Progenitor cell of endocrine pancreas (in vitro differentiated cells): ENCODE results near the gene C3AR1. TPM values are rescaled to one million over a fixed set of nuclear protein-coding genes. Genes with fewer than 3 reads are reported as not detected.
A peak's percentile ranks its signal among the peaks of the same experiment; 100 is the strongest.
"Not testable (repeated sequence)": the region's sequence is repeated elsewhere in the genome, so short reads cannot be mapped to it uniquely, and the experiment has no call there.

ENCODE experiments used
- DNase-seq: peaks from one replicate; pipeline ENCODE4 v3.0.0; 2021; ENCODE audit warnings: low spot score; ENCODE audit not compliant: unreplicated experiment
- H3K27ac Mint-ChIP-seq: 2 replicates; pipeline ENCODE4 v1.8.0; 2021; ENCODE audit warnings: mild to moderate bottlenecking, moderate library complexity, mixed read lengths
- H3K27me3 Mint-ChIP-seq: 2 replicates; pipeline ENCODE4 v1.8.0; 2021; ENCODE audit warnings: mixed read lengths
- H3K36me3 Mint-ChIP-seq: 2 replicates; pipeline ENCODE4 v1.8.0; 2022; ENCODE audit warnings: mixed read lengths; ENCODE audit not compliant: insufficient read depth
- H3K4me1 Mint-ChIP-seq: 2 replicates; pipeline ENCODE4 v1.8.0; 2021; ENCODE audit warnings: low read depth, mixed read lengths
- H3K4me3 Mint-ChIP-seq: 2 replicates; pipeline ENCODE4 v1.8.0; 2021; ENCODE audit warnings: low read depth, mild to moderate bottlenecking, moderate library complexity, mixed read lengths
- H3K9me3 Mint-ChIP-seq: 2 replicates; pipeline ENCODE4 v1.8.0; 2021; ENCODE audit warnings: low read depth, mixed read lengths
- CTCF ChIP-seq: fragments of 200-600 bp; sonication (generic); IDR thresholded peaks from one replicate; pipeline ENCODE4 v1.5.0; 2021; ENCODE audit warnings: antibody characterized with exemption, mild to moderate bottlenecking; ENCODE audit not compliant: unreplicated experiment
- total RNA-seq: library from RNA; stranded (reverse); gene quantifications from 2 replicates; pipeline ENCODE4 v1.2.1, GENCODE V29; 2021

Gene C3AR1
- total RNA-seq, 1 donor from 2014 or later: not detected

DNA sequence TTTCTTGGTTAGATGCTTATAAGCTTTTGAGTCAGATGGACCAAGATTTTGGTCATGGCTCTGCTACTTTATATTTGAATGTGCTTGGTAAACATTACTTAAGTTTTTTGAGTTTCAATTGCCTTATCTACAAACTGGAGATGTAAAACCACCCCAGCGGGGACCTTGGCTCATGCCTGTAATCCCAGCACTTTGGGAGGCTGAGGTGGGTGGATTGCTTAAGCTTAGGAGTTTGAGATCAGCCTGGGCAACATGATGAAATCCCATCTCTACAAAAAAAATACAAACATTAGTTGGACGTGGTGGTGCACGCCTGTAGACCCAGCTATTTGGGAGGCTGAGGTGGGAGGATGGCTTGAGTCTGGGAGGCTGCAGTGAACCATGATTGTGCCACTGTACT lies 27.1 kb upstream of the C3AR1 start:
- no peak for TF ChIP-seq CTCF
- Mint-ChIP-seq H3K4me1 (no peaks in the 10 kb centered on the region), H3K27me3 (no peaks in the 10 kb centered on the region), H3K36me3 (peaks cover 47% of the 10 kb centered on the region), H3K27ac (no peak overlapping the region), H3K4me3 (no peak overlapping the region), H3K9me3 (no peaks in the 10 kb centered on the region)
- DNase-seq: no peak

DNA sequence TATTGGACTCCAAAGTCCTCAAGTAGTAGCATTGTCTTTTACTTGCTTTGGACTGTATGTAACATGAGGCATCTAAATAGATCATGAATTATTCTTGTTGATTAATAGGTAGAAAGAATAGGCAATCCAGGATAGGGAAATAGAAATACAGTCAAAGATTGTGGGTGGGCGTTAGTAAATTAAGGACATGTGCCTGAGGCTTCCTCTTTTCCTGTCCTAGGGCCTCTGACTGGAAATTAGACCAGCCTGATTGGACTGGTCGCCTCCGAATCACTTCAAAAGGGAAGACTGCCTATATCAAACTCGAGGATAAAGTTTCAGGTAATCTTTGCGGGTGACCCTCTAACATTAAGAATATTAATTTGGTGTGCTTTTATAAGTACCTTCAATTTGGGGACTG lies 23.6 kb upstream of the C3AR1 start:
- H3K36me3 Mint-ChIP-seq: peaks cover 25% of the 10 kb centered on the region
- H3K27ac Mint-ChIP-seq: no peak overlapping the region
- H3K27me3 Mint-ChIP-seq: no peaks in the 10 kb centered on the region
- no peaks in the 10 kb centered on the region for H3K9me3 Mint-ChIP-seq
- DNase-seq: no peak
- no peak for TF ChIP-seq CTCF
- peaks cover under 1% of the 10 kb centered on the region for H3K4me1 Mint-ChIP-seq
- H3K4me3 Mint-ChIP-seq: no peak overlapping the region

GRCh38 chr12:8089277-8089676 lies 23.1 kb upstream of the C3AR1 start:
- not testable (repeated sequence) for H3K27ac Mint-ChIP-seq, H3K9me3 Mint-ChIP-seq, H3K4me3 Mint-ChIP-seq, DNase-seq, H3K4me1 Mint-ChIP-seq, H3K27me3 Mint-ChIP-seq
- H3K36me3 Mint-ChIP-seq: peaks cover 22% of the 10 kb centered on the region

DNA sequence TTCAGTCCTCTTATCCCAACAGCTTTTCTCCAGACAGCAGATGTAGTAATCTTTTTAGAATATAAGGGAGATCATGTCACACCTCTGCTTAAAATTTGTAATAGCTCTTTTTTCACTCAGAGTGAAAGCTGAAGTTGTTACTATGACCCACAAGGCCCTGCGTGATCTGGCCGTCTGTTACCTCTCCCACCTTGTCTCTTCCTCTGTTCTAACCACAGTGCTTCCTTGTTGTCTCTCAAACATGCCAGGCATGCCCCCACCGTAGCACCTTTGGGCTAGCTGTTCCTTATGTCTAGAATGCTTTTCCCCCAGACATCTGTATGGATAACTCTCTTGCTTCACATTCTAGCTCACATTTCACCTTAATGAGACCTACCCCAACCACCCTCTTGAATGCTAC lies 22.4 kb upstream of the C3AR1 start:
- H3K4me1 Mint-ChIP-seq: peaks cover 9% of the 10 kb centered on the region
- H3K4me3 Mint-ChIP-seq: no peak overlapping the region
- no peaks in the 10 kb centered on the region for H3K27me3 Mint-ChIP-seq
- peaks cover 19% of the 10 kb centered on the region for H3K36me3 Mint-ChIP-seq
- no peak for TF ChIP-seq CTCF
- DNase-seq: no peak
- no peak overlapping the region for H3K27ac Mint-ChIP-seq
- H3K9me3 Mint-ChIP-seq: no peaks in the 10 kb centered on the region

GRCh38 chr12:8087666-8088065 lies 21.5 kb upstream of the C3AR1 start:
- Mint-ChIP-seq H3K9me3 (no peaks in the 10 kb centered on the region), H3K27ac (no peak overlapping the region), H3K36me3 (peaks cover 14% of the 10 kb centered on the region), H3K4me3 (no peak overlapping the region), H3K27me3 (no peaks in the 10 kb centered on the region), H3K4me1 (peaks cover 14% of the 10 kb centered on the region)
- no peak for DNase-seq
- TF ChIP-seq CTCF: no peak

DNA sequence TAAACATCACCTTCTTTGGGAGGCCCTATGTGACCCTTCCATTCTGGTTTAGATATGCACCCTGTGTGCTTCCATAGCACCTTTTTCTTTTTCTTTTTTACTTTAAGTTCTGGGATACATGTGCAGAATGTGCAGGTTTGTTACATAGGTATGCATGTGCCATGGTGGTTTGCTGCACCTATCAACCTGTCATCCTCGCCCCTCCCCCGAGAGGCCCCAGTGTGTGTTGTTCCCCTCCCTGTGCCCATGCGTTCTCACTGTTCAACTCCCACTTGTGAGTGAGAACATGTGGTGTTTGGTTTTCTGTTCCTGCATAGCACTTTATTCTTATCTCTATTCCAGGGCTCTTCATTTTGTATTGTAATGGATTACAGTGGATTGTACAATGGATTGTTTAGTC lies 18.2 kb upstream of the C3AR1 start:
- H3K4me1 Mint-ChIP-seq: peaks cover 23% of the 10 kb centered on the region
- not testable (repeated sequence) for H3K9me3 Mint-ChIP-seq, H3K36me3 Mint-ChIP-seq, DNase-seq, H3K27me3 Mint-ChIP-seq
- H3K27ac Mint-ChIP-seq: peak overlapping the region; percentile 82
- peak overlapping the region; percentile 61 for H3K4me3 Mint-ChIP-seq
